Pulmonary artery endothelial cell (primary cell): Measurements from ENCODE around the gene SYNPO2. TPM values are rescaled to one million over a fixed set of nuclear protein-coding genes. Genes with fewer than 3 reads are reported as not detected.
A peak's percentile ranks its signal among the peaks of the same experiment; 100 is the strongest.

Source experiments
- DNase-seq: peaks from one replicate; pipeline ENCODE4 v3.0.0-alpha.2; 2011; ENCODE audit warnings: low read depth, low spot score
- total RNA-seq: library from RNA; depleted of rRNA; stranded (reverse); fragments of >200 nt; gene quantifications from 2 replicates; pipeline ENCODE4 v1.2.3, GENCODE V29; 2014

Gene SYNPO2
- total RNA-seq, 1 donor from 2014 or later, result 0.13 TPM

DNA sequence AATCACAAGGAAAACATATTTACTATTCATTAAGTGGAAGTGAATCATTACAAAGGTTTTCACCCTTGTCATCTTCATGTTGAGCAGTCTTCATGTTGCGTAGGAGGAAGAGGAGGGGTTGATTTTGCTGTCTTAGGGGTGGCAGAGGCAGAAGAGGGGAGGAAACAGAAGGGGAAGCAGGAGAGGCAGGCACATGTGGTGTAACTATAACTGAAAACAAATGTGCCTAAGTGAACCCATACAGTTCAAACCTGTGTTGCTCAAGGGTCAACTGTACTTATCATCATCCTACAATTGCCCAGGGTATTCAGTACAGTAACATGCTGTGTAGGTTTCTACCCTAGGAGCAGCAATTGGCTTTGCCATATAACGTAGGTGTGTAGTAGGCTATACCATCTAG is 47.2 kb downstream of the SYNPO2 start:
- DNase-seq, result no peak

DNA sequence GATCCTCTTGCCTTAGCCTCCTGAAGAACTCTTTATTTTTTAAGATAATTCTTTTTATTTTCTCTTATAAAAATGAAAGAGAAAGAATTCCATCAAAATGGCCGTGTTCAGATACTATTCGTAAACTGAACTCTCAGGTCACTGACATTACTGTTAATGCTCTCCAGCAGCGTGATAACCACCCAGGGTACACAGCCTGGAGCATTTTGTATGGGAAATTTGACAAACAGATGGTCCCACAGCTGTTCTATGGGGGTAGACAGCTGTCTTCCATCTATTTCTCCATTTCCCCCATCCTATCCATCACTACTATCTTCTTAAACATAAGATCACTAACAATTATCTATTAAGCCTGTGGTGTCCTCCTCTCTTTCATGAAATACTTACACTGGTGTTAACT is 47.8 kb downstream of the SYNPO2 start:
- DNase-seq, result no peak

DNA sequence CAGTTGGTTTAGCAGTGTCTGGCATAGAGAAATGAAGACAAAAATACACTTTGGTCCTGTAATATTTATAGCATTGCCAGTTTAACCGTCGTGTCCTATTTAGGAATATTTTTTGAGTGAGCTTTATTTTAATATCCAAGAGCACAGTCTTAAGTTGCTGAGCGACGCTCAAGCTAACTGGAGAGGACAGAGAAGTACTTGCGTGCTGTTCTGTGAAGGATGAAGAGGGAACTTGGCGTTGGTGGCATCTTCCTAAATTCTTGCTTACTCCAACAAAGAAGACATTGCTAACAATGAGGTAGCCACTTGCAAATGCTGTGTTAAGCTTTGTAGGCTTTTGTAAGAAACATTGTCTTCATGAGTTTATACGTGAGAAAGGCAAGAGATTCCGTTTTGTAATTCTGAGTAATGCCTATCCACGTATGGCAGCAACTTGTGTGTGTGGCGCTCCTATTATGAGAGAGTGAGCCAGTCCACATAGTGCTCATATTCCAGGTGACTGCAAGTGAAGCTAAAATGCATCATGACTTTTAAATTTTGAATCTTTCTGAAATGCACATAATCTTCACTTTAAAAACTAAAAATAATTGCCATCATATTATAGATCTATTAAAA is 50.6 kb downstream of the SYNPO2 start:
- DNase-seq, result no peak

DNA sequence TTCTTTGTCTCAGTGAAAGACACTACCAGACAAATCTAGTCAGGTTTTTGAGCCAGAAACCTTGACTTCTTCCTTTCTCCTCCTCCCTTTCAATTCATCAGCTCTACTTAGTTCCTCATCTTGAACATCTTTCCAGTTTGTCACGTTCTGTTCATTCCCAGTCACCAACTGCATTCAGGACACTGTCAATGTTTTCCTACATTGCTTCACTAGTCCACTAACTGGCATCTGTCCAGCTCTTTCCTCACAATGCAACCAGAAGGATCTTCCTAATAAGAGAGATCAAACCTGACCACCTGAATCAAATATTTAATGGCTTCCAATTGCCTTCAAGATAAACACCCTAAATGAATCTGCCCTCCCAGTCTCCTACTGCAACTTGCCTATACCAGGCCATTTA is 52.5 kb downstream of the SYNPO2 start:
- DNase-seq, result no peak

DNA sequence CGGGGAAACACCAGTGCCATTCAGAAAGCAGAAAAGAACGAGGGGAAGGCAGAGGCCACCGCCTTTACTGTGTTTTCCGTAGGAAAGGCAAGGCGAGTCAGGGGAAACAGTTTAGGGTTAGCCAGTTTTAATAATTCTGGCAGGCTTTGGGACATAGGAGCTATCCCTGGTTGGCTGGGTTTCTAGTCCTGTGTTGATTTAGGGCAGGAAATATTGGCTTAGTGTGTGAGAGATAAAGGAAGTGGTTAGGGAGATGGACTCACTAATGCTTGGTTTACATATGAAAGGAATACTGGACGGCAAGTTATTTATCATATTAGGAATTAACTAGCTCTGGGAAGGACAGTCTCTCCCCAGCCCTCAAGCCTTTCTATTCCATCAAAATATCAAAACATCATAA is 53.1 kb downstream of the SYNPO2 start:
- DNase-seq, result no peak

DNA sequence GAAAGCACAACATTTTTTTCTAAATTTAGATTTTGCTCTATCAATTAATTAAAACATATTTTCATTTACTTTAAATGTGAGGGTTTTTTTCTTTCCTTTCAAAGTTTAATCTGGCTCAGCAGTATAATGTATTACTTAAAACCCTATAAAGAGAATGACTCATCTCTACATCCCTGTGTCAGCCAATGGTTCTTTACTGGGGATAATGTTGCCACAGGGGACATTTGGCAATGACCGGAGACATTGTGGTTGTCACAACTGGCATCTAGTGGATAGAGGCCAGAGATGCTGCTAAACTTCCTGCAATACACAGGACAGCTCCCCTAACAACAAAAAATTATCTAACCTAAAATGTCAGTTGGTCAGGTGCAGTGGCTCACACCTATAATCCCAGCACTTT is 53.8 kb downstream of the SYNPO2 start:
- DNase-seq, result no peak

DNA sequence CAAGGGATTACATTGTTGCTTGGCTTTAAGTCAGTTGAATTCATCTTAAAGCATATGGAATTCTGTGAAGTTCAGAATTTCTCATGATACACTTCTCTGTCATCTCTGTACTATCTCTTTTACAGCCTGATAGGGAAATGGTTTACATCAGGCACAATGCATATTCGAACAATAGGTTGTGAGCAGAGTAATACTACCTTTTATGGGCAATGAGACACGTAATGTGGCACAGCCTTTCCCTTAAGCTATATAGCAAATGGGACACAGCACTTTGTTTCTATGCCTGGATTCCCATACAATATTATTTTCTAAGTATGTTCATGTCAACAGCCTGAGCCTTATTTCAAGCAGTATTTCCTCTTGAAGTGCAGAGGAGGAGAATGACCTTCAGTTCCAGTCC is 58.4 kb downstream of the SYNPO2 start:
- DNase-seq, result no peak

DNA sequence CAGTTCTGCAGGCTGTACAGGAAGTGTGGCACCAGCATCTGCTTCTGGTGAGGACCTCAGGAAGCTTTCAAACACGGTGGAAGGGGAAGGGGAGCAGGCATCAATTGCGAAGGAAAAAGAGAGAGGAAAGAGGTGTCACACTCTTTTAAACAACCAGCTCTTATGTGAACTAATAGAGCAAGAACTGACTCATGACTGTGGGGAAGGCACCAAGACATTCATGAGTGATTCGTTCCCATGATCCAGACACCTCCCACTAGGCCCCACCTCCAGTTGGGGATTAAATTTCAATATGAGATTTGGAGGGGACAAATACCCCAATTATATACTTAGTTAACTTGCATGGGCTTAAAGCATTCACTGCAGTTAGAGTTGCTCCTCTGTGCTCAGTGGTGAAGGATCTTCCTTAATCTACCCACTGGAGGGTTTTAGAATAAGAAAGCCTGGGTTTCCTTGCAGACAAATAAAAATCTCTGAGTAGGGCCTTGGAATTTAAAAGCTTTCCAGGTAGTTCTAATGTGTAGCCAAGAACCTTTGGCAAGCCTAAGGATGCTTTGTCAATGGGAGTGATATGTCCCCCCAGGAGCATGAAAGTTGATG is 60.0 kb downstream of the SYNPO2 start:
- DNase-seq, result no peak

DNA sequence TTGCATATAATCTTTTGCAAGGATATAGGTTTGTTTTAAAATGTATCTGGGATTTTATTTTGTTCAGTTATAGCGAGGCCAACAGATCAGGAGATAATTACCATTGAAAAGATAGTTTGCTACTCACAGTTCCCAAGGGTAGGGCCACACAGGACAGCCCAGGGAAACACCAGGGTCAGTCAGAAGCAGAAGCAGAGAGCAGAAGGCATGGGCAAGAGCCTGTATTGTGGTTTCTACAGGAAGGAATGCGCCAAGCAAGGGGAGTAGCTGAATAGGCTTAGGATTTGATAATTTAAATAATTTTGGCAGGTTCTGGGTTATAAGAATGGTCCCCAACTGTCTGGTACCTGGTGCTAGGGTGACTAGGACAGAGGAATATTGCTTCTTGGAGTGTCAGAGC is 61.6 kb downstream of the SYNPO2 start:
- DNase-seq, result no peak

DNA sequence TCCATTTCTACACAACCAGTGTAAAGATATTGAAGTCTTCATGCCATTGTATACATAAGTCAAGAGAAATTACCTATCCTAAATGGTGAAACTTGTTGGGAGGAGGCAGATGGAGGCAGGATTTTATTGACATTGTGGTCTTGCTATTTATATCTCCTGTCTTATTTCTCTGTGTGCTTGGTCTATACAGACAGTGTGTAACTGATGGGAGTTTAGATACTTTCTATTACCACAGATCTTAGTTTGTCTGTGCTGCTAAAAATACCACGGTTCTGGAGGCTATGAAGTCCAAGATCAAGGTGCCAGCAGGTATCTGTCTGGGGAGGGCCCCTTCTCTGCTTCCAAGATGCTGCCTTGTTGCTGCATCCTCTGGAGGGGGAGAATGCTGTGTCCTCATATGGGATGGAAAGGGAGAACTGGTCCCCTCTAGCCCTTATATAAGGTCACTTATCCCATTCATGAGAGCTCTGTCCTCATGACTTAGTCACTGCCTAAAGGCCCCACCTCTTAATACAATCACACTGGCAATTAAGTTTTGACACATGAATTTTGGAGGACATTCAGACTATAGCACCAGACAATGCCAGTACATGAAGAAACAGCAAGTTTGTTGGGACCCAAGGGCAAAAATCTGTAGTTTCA is 62.4 kb downstream of the SYNPO2 start:
- DNase-seq, result no peak

DNA sequence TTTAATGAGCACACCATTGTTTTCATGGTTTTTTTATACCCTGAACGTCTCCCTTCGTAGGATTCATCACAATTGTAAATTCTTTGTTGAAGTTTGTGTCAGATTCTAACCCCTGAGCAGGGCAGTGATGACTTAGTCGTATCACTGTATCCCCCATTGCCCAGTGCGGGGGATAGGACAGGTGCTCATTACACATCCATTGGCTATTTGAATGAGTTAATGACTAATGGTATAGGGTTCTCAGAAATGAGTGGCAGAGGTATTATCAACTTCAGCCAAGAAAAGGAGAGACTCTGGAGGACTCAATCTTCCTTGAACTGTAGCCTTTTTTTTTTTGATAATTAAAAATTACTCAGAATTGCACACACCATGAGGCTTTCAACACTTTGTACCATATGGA is 64.6 kb downstream of the SYNPO2 start:
- no peak for DNase-seq

DNA sequence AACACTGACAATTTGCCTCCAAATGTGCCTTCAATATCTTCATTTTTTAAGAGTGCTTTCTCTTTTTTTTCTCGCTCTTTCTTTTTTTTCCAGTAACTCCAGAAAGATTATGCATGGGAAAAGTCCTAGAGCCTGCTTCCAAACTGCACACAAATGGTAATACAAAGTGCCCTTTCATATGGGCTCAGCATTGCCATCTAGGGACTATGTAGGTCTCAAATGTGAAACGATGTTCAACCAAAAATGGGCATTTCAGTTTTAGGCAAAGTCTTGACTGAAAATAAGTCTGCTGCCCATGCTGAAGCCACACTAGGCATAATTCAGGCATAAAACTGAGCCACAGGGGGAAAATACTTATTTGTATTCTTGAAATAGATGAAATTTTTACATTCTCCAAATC is 65.6 kb downstream of the SYNPO2 start:
- no peak for DNase-seq

DNA sequence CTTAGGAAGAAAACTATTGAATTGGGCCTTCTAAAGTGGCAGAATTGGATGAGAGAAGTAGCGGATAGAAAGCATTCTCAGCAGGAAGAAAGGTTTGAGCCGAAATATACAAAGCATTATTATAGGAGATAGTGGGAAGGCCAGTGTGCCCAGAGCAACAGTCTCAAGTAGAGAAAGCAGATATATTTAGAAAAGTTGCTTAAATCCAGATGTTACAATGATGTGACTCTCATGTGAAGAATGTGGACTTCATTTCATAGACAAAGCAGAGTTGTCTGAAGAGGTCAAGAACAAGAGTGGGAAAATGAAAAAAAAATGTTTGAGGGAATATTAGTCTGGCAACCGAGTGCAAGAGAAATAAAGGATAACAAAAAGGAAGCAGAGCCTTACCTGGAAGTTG is 66.9 kb downstream of the SYNPO2 start:
- no peak for DNase-seq

DNA sequence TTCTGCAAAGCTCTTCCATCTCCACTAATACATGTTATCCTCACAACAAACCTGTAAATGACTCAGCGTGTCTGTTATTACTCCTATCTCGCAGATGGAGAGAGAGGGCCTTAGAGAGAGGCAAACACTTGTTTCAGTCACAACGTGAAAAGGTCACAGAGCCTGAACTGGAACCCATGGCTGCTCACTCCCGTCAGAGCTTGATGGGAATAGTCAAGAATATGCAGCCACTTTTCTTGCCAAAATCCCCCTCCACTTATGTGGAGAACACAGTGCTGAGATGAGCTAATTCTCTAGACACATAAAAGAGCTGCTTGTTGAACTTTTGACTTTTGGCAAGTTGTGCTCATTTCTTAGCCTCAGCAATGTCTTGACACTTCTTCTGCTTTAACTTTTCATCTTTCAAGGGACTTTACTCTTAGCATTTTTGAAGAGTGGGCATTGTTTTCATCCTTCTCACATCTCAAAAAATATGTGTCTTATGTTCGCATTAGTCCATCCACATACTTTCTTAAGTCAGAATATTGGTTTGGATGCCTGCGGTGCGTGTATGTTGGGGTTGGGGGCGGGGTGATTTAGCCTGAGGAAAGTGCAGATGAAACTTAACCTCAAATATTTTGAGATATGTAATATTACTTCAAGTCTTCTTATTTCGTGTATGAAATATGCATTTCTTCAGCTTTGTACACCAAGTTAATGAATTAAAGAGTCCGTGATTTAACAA is 69.2 kb downstream of the SYNPO2 start:
- DNase-seq, result no peak

DNA sequence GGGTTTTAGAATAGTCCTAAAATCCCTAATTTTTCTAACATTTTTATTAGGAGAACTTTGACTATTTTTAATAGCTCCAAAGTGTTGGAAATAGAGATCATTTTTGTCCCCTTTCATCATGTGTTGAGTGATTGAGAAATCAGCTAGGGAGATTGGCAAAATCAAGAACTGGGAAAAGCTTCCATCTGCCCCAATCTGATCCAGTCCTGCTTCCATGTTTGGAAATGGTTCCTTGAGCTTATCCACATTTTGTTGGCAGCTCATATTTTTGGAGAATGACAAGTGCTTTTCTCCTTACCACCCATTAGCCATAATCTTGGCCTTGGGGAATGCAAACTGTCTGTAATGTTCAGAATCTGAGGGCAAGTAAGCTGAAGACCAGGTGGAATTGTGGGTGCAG is 73.9 kb downstream of the SYNPO2 start:
- DNase-seq, result no peak

DNA sequence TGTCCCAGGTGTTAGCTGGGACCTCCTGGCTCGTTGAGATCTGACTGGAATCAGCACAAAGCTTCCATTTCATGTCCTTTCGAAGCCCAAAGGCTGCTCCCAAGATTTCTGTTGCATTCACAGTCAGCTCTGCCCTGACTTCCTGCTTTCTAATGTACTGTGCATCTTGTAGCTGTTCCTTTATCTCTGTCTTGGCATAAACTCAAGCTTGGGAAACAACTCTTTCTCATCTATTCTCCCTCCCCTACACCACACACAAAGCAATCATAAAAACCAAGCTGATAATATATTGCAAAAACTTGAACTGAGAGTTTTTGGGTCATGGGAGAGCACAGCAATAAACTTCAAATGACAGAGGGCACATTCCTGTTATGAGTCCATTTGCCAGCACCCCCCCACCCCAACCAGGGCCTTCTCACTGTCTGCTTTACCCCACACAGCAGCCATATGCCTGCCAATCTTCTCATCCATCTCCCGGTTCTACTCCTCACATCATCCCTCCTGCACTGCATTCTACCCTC is 76.3 kb downstream of the SYNPO2 start:
- DNase-seq, result no peak

DNA sequence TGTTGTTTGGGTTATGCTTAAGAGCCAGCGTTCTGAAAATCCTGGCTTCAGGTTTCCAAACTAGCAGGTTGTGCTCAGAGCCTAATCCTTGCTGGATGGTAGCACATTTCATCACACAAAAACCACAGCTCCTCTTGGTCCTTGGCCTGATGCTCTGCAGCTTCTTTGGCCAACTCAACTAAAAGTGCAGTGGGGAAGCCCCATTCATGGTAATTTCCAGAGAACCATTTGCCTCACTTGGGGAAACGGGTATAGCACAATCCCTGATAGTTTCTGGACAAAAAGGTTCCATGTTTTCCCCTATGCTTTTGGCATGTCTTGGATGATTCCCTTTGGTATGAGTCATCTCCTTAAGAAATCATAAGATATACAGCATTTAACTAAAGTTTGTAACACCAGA is 78.7 kb downstream of the SYNPO2 start:
- DNase-seq, result no peak

DNA sequence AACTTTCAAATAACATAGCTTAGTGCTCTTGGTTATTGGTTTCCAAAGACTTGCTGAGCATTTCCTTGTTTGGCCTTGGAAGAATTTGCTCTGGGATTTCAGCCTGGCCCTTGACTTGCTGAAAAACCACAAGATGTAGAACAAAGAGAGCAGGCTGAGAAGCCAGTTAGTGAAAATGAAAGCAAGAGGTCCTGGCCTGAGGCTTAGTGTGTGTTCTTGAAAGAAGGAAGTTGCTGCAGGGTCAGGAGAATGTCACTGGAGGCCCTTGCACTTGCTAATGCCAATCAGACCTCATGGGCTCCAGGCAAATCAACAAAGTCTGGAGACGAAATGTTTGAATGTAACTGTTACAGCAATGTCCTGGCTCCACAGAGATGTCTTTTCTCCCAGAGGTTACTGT is 79.4 kb downstream of the SYNPO2 start:
- DNase-seq, result peak; percentile 20

DNA sequence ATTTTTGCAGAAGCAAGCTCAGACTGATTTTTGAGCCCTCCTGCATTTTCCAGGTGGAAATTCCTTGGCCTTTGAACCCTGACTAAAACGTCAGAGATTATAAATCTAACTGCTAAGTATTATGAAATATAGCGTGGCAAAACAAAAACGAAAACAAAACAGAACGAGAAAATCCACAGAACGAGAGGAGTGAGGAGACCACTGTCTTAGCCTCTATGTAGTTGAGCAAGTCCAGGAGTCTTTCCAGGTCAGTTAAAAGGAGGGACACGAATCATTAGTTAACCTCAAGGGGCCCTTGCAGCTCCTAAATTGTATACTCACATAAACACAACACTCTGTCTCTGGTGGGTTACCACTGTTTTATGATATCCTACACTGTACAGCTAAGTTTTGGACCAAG is 80.2 kb downstream of the SYNPO2 start:
- no peak for DNase-seq

DNA sequence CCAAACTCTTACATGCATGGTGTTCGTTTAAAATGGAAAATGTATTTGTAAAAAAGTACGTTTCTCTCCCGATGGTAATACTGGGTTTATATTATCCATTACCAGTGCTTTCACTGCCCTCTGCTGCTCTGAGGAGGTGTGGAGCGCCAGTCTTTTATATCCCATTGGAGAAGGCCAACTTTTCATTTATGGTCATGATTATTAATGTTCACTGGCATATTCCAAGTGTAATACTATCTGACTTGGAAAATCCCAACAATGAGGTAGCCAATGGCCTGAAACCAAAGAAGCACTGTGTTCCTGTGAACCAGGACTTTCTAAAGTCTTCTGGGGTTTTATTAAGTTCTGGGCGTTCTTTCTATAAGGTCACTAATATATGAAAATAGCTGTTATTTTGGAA is 80.7 kb downstream of the SYNPO2 start:
- peak; percentile 11 for DNase-seq

DNA sequence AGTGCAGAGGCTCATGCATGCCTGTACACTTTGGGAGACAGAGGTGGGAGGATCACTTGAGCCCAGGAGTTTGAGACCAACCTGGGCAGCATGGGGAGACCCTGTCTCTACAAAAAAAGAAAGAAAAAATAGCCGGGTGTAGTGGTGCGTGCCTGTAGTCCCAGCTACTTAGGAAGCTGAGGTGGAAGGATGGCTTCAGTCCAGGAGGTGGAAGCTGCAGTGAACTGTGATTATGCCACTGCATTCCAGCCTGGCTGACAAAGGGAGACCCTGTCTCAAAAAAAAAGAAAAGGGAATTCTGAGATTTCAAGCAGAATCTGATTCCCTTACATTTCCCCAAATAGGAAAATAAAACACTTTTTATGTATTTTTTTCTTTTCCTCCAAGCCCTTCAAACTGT is 83.5 kb downstream of the SYNPO2 start:
- DNase-seq, result no peak

DNA sequence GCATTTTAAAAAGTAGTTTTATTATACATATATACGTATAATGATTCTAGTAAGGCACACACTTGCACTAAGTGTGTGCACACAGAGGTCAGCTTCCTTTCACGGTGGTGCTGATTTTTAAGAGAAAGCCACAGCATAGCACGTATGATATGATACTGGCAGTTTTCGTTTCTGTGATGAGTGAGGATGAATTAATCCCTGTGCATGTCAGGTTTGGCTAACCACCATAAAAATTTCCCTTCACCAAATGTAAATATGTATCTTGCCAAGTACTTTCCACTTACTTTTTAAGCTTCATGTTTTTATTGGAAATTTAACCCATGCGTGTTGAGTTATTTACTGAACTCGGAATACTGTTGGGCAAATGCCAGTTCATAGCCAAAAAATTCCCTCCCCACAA is 84.6 kb downstream of the SYNPO2 start:
- DNase-seq, result no peak
